HepG2 (cell line): ENCODE data around the gene METAP1D. TPM values are rescaled to one million over a fixed set of nuclear protein-coding genes. Genes with fewer than 3 reads are reported as not detected.

Experiments used
- ATAC-seq: fragments of 200-7000 bp; cut with Tn5 transposase; 3 replicates; pipeline ENCODE4 v1.9.1; 2020; ENCODE audit warnings: mild to moderate bottlenecking, moderate library complexity
- BruUV-seq: library from RNA; stranded (reverse); fragments of 400-500 nt; replicated peaks from 2 replicates; lab custom pipeline; 2021; lab: Mats Ljungman, UMichigan
- CTCF ChIA-PET: fragments of 300-600 bp; formaldehyde crosslinking; extraction: SDS; loops from one replicate; lab custom pipeline; 2021; ENCODE audit warnings: low total read pairs, inconsistent platforms, low intra/inter-chr PET ratio; lab: Yijun Ruan, JAX
- POLR2A ChIA-PET: fragments of 350-600 bp; sonication (Branson Sonifier 250); formaldehyde crosslinking; loops from one replicate; lab custom pipeline; 2020; ENCODE audit warnings: antibody characterized with exemption, inconsistent platforms; lab: Yijun Ruan, JAX
- DNase-seq: peaks from one replicate; pipeline ENCODE4 v3.0.0-alpha.2; 2015; ENCODE audit warnings: low spot score
- FAIRE-seq: peaks from 3 replicates; lab custom pipeline; 2011; peaks lifted over from hg19 to GRCh38; lab: Jason Lieb, UNC
- H2AFZ ChIP-seq: one replicate; pipeline ENCODE4 v1.6.1; 2011; ENCODE audit warnings: low read length, inconsistent platforms
- H3K27ac ChIP-seq: fragments of 300-600 bp; 3 replicates; pipeline ENCODE4 v1.8.0; 2011; ENCODE audit warnings: mixed run types, mild to moderate bottlenecking, mixed read lengths, low read length, inconsistent platforms; ENCODE audit not compliant: insufficient read depth; ENCODE audit errors: extremely low read length
- H3K27me3 ChIP-seq, 2 experiments: fragments of 200-600 bp in 1 of 2; 2 replicates in 1 of 2; 3 replicates in 1 of 2; pipeline versions ENCODE4 v1.6.0 to v1.8.0; 2011; ENCODE audit warnings: low read length in 2 of 2, mild to moderate bottlenecking in 2 of 2, moderate library complexity in 2 of 2, inconsistent platforms in 1 of 2; ENCODE audit not compliant: insufficient read depth in 2 of 2, control insufficient read depth in 1 of 2
- H3K36me3 ChIP-seq, 2 experiments: fragments of 200-600 bp in 1 of 2; replicated peaks in 1 of 2; 2 replicates in 1 of 2; 3 replicates in 1 of 2; pipeline versions ENCODE4 v1.5.1 to v1.8.0; 2011; ENCODE audit warnings: low read length in 2 of 2, inconsistent platforms in 1 of 2; ENCODE audit not compliant: insufficient read depth in 2 of 2, control insufficient read depth in 1 of 2
- H3K4me1 ChIP-seq: 2 replicates; pipeline ENCODE4 v1.5.1; 2012; ENCODE audit warnings: low read length, inconsistent platforms; ENCODE audit not compliant: insufficient read depth
- H3K4me2 ChIP-seq: 2 replicates; pipeline ENCODE4 v1.6.0; 2011; ENCODE audit warnings: low read depth, low read length, inconsistent platforms
- H3K4me3 ChIP-seq, 3 experiments: fragments of 200-600 bp in 1 of 3; sonication (generic), shearing (Covaris generic) in 1 of 3; replicated peaks in 1 of 3; 2 replicates each; pipeline ENCODE4 v1.5.1; 2011 to 2016; ENCODE audit warnings: low read length in 3 of 3, inconsistent platforms in 2 of 3, low read depth in 2 of 3, mild to moderate bottlenecking in 2 of 3, control low read depth in 1 of 3, mixed read lengths in 1 of 3; ENCODE audit not compliant: insufficient read depth in 1 of 3
- H3K79me2 ChIP-seq: one replicate; pipeline ENCODE4 v1.6.1; 2011; ENCODE audit warnings: low read length, inconsistent platforms; ENCODE audit not compliant: insufficient read depth
- H3K9ac ChIP-seq: 2 replicates; pipeline ENCODE4 v1.6.0; 2011; ENCODE audit warnings: mild to moderate bottlenecking, low read depth, low read length, inconsistent platforms; ENCODE audit not compliant: insufficient read depth
- H3K9me3 ChIP-seq: 2 replicates; pipeline ENCODE4 v1.5.1; 2012; ENCODE audit warnings: mild to moderate bottlenecking, low read length
- H4K20me1 ChIP-seq: 2 replicates; pipeline ENCODE4 v1.6.0; 2011; ENCODE audit warnings: inconsistent platforms, mild to moderate bottlenecking, low read length, moderate library complexity; ENCODE audit not compliant: insufficient read depth
- CREB1 ChIP-seq, 2 experiments: fragments of 450-650 bp in 1 of 2; IDR thresholded peaks; 2 replicates each; pipeline ENCODE4 v1.6.1; 2016 to 2017; ENCODE audit warnings: control low read depth in 1 of 2, mild to moderate bottlenecking in 1 of 2, missing compliant biosample characterization in 1 of 2, missing genetic modification characterization in 1 of 2
- DMAP1 ChIP-seq: IDR thresholded peaks from 2 replicates; pipeline ENCODE4 v1.6.1; 2016
- MLLT10 ChIP-seq: sonication (generic); formaldehyde crosslinking; IDR thresholded peaks from 2 replicates; pipeline ENCODE4 v1.4.0; 2020; ENCODE audit warnings: missing genetic modification reagents
- PAX8 ChIP-seq: sonication (generic); formaldehyde crosslinking; IDR thresholded peaks from 2 replicates; pipeline ENCODE4 v1.8.0; 2022; ENCODE audit warnings: mild to moderate bottlenecking, missing genetic modification reagents, borderline replicate concordance
- PRPF4 ChIP-seq: fragments of 200-400 bp; formaldehyde crosslinking; IDR thresholded peaks from 2 replicates; pipeline ENCODE4 v1.6.1; 2016; ENCODE audit warnings: low read length, low read depth; ENCODE audit not compliant: poor library complexity, severe bottlenecking
- RARA ChIP-seq: IDR thresholded peaks from 2 replicates; pipeline ENCODE4 v1.6.1; 2016; ENCODE audit warnings: missing genetic modification reagents, missing compliant biosample characterization
- SMC3 ChIP-seq: IDR thresholded peaks from 2 replicates; pipeline ENCODE4 v1.6.1; 2011; ENCODE audit warnings: low read length, improper control_type of control experiment
- SPEN ChIP-seq: sonication (generic); formaldehyde crosslinking; IDR thresholded peaks from 2 replicates; pipeline ENCODE4 v1.5.1; 2020; ENCODE audit warnings: low read depth, mild to moderate bottlenecking, missing genetic modification reagents
- TCF7L2 ChIP-seq: IDR thresholded peaks from 2 replicates; pipeline ENCODE4 v1.6.1; 2011; ENCODE audit warnings: mild to moderate bottlenecking, low read depth, low read length, moderate library complexity
- ZFP62 ChIP-seq: sonication (generic); formaldehyde crosslinking; IDR thresholded peaks from 2 replicates; pipeline ENCODE4 v1.4.0; 2020; ENCODE audit warnings: missing genetic modification reagents
- ZFP90 ChIP-seq: sonication (generic); formaldehyde crosslinking; IDR thresholded peaks from 2 replicates; pipeline ENCODE4 v1.8.0; 2022; ENCODE audit warnings: missing genetic modification reagents, mild to moderate bottlenecking, inconsistent platforms, borderline replicate concordance
- ZKSCAN1 ChIP-seq: fragments of 150-350 bp; IDR thresholded peaks from 2 replicates; pipeline ENCODE4 v1.6.1; 2014; ENCODE audit warnings: low read length
- ZNF143 ChIP-seq: sonication (generic); formaldehyde crosslinking; IDR thresholded peaks from 2 replicates; pipeline ENCODE4 v1.4.0; 2020; ENCODE audit warnings: missing genetic modification reagents
- ZNF468 ChIP-seq: sonication (generic); formaldehyde crosslinking; IDR thresholded peaks from 2 replicates; pipeline ENCODE4 v1.8.0; 2022; ENCODE audit warnings: mild to moderate bottlenecking, moderate library complexity, missing genetic modification reagents
- ZNF670 ChIP-seq: sonication (generic); formaldehyde crosslinking; IDR thresholded peaks from 2 replicates; pipeline ENCODE4 v1.8.0; 2022; ENCODE audit warnings: mild to moderate bottlenecking, missing genetic modification reagents, borderline replicate concordance
- ZNF7 ChIP-seq: IDR thresholded peaks from 2 replicates; pipeline ENCODE4 v1.6.1; 2016; ENCODE audit warnings: missing biosample characterization, missing genetic modification reagents
- ZNF740 ChIP-seq: sonication (generic); formaldehyde crosslinking; IDR thresholded peaks from 2 replicates; pipeline ENCODE4 v1.4.0; 2020; ENCODE audit warnings: missing genetic modification reagents
- ZNF761 ChIP-seq: sonication (generic); formaldehyde crosslinking; conservative IDR thresholded peaks from 2 replicates; pipeline ENCODE4 v1.4.0; 2020; ENCODE audit warnings: mild to moderate bottlenecking, missing genetic modification reagents
- WGBS: methylation state at CpG from one replicate; pipeline ENCODE4 v1.1.6; 2017; ENCODE audit warnings: low lambda C conversion rate; 5-methylcytosine and 5-hydroxymethylcytosine counted together
- in situ Hi-C: cut with HindIII; loops from 2 replicates; pipeline ENCODE4 v1.10.0; 2017; ENCODE audit warnings: low pct_unique_long_range_greater_than_20kb; ENCODE audit not compliant: extremely low pct_ligation_motif_present
- intact Hi-C: fragments of 100-400 bp; cut with micrococcal nuclease; formaldehyde crosslinking; loops from one replicate; pipeline ENCODE4 v1.10.0; 2022; ENCODE audit not compliant: unreplicated experiment
- polyA plus RNA-seq, 8 experiments: library from polyadenylated mRNA; depleted of rRNA in 3 of 8; stranded (reverse) in 7 of 8; unstranded in 1 of 8; fragments of >200 nt; fragmentation: Illumina TruSeq in 4 of 8; extraction: Trizol in 4 of 8; gene quantifications; 2 replicates each; pipeline versions ENCODE4 v1.2.1 to v1.2.3, GENCODE V29; 2011 to 2016; ENCODE audit warnings: low read depth in 4 of 8, missing spikeins in 1 of 8, mixed read lengths in 1 of 8; ENCODE audit not compliant: insufficient read depth in 1 of 8
- total RNA-seq, 5 experiments: library from RNA; depleted of rRNA; stranded (reverse); fragments of >200 nt; fragmentation: Illumina TruSeq; extraction: Trizol; gene quantifications; 2 replicates each; pipeline ENCODE4 v1.2.3, GENCODE V29; 2016; ENCODE audit warnings: low read depth in 1 of 5
- TF ChIP-seq, protein P1 (sequence below): sonication (generic); formaldehyde crosslinking; IDR thresholded peaks from 2 replicates; pipeline ENCODE4 v1.4.0; 2020; ENCODE audit warnings: missing genetic modification reagents
- TF ChIP-seq, protein P2 (sequence below): IDR thresholded peaks from 2 replicates; pipeline ENCODE4 v1.6.1; 2016; ENCODE audit warnings: missing biosample characterization, missing genetic modification reagents, low read depth

The METAP1D gene
- total and polyA plus RNA-seq, 2 of the 13 experiments (the other 11 are each of a cell fraction or from before 2014, with no cell fraction given), result 14.7 to 21.6 TPM

DNA sequence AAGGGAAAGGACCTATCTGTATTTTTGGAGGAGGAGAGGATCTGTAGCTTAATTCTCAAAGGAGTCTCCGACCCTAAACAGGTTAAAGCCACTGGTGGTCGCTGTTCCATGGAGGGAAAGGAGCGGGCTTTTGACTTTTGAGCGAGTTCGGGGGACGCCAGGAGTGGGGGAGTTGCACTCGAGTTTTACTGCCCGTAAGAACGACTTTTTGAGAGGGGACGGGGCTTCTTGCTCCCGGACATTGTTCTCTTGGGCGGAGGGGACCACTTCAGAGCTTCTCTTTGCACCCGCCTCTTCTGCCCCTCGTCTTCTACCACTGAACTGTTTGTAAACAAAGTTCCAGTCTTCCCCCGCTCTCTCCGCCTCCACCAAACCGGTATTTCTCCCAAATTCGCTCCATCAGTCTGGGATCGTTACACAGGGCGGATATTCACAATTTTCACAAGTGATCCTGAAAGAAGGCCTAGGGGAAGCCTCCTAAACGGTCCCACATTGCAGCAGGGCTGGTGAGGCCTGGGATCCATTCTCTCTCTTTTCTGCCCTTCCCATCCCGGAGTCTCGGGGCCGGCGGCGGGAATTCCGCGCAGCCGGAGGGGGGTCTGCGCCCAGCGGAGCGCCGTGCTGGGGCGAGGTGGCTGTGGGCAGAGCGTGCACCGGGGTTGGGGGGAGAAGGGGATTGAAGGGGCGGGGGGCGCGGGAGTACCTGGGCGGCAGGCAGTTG lies 96.3 kb downstream of the METAP1D start:
- POLR2A ChIA-PET, result interaction anchor here (0.6 to 2.9 kb wide), 4 partner anchors 9 to 304 kb away, joined by 3 to 16 read pairs (median 5); partner anchors contain the start of gene DLX1
- ATAC-seq (peak; percentile 20), FAIRE-seq (no peak), DNase-seq (no peak)
- no peak overlapping the region for H2AFZ ChIP-seq
- no peak overlapping the region for H3K27ac ChIP-seq
- H3K36me3 ChIP-seq, result no peaks in the 10 kb centered on the region
- BruUV-seq, result no TSS peak
- peaks cover 52% of the 10 kb centered on the region for H3K4me1 ChIP-seq
- H3K9me3 ChIP-seq, result no peaks in the 10 kb centered on the region
- H4K20me1 ChIP-seq, result peaks cover 6% of the 10 kb centered on the region; the same call in 1 of the 2 replicates
- H3K79me2 ChIP-seq, result no peaks in the 10 kb centered on the region
- intact Hi-C loops, result no loop called here
- H3K9ac ChIP-seq, result peak overlapping the region; percentile 30; the same call in 1 of the 2 replicates
- in situ Hi-C loops, result no loop called here
- H3K27me3 ChIP-seq, result peaks cover 20 to 83% of the 10 kb centered on the region in 2 experiments
- peak overlapping the region; percentile 93 for H3K4me2 ChIP-seq
- 9% methylated on average over 34 of the region's 40 CpGs for WGBS
- peak overlapping the region; percentile 60 to 77 (median 61) for H3K4me3 ChIP-seq
- CTCF ChIA-PET, result no interaction called here
- TF ChIP-seq ZFP90 (CRISPR knock-in tag) (0 out of 2 replicates have a peak, but pooled peaks have one; percentile 34), RARA (CRISPR knock-in tag) (no peak), ZNF7 (CRISPR knock-in tag) (no peak), ZNF761 (CRISPR knock-in tag) (0 out of 2 replicates have a peak, but pooled peaks have one; percentile 6), ZNF143 (0 out of 2 replicates have a peak, but pooled peaks have one; percentile 17), PAX8 (CRISPR knock-in tag) (no peak), ZNF740 (no peak), PRPF4 (no peak), ZKSCAN1 (no peak), TCF7L2 (no peak), ZNF670 (CRISPR knock-in tag) (no peak), SPEN (CRISPR knock-in tag) (no peak), MLLT10 (CRISPR knock-in tag) (no peak), ZFP62 (no peak), ZNF468 (CRISPR knock-in tag) (no peak), CREB1 (IDR thresholded peaks at IDR 0.05) (no peak), CREB1 (CRISPR knock-in tag; IDR thresholded peaks at IDR 0.05) (no peak), SMC3 (no peak), DMAP1 (CRISPR knock-in tag) (0 out of 2 replicates have a peak, but pooled peaks have one; percentile 26)
- TF ChIP-seq, protein P1, sequence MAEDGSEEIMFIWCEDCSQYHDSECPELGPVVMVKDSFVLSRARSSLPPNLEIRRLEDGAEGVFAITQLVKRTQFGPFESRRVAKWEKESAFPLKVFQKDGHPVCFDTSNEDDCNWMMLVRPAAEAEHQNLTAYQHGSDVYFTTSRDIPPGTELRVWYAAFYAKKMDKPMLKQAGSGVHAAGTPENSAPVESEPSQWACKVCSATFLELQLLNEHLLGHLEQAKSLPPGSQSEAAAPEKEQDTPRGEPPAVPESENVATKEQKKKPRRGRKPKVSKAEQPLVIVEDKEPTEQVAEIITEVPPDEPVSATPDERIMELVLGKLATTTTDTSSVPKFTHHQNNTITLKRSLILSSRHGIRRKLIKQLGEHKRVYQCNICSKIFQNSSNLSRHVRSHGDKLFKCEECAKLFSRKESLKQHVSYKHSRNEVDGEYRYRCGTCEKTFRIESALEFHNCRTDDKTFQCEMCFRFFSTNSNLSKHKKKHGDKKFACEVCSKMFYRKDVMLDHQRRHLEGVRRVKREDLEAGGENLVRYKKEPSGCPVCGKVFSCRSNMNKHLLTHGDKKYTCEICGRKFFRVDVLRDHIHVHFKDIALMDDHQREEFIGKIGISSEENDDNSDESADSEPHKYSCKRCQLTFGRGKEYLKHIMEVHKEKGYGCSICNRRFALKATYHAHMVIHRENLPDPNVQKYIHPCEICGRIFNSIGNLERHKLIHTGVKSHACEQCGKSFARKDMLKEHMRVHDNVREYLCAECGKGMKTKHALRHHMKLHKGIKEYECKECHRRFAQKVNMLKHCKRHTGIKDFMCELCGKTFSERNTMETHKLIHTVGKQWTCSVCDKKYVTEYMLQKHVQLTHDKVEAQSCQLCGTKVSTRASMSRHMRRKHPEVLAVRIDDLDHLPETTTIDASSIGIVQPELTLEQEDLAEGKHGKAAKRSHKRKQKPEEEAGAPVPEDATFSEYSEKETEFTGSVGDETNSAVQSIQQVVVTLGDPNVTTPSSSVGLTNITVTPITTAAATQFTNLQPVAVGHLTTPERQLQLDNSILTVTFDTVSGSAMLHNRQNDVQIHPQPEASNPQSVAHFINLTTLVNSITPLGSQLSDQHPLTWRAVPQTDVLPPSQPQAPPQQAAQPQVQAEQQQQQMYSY (CRISPR knock-in tag), result no peak
- TF ChIP-seq, protein P2, sequence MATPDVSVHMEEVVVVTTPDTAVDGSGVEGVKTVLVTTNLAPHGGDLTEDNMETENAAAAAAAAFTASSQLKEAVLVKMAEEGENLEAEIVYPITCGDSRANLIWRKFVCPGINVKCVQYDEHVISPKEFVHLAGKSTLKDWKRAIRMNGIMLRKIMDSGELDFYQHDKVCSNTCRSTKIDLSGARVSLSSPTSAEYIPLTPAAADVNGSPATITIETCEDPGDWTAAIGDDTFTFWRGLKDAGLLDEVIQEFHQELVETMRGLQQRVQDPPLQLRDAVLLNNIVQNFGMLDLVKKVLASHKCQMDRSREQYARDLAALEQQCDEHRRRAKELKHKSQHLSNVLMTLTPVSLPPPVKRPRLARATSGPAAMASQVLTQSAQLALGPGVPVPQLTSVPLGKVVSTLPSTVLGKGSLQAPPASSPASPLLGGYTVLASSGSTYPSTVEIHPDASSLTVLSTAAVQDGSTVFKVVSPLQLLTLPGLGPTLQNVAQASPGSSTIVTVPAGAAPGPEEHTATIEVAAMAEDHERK (CRISPR knock-in tag), result no peak
